IPS-18c (cell line): Measurements from ENCODE around the gene HERC6.
"Not testable (repeated sequence)": the region's sequence is repeated elsewhere in the genome, so short reads cannot be mapped to it uniquely, and the experiment has no call there.

Source experiments
- H3K4me3 ChIP-seq: 2 replicates; pipeline ENCODE4 v1.7.0; 2013; ENCODE audit warnings: low read depth, mild to moderate bottlenecking, low read length, moderate library complexity; ENCODE audit not compliant: insufficient read depth
- H3K9me3 ChIP-seq: one replicate; pipeline ENCODE4 v1.6.1; 2013; ENCODE audit warnings: mild to moderate bottlenecking, low read length, moderate library complexity; ENCODE audit not compliant: control insufficient read depth, insufficient read depth

The HERC6 gene

DNA sequence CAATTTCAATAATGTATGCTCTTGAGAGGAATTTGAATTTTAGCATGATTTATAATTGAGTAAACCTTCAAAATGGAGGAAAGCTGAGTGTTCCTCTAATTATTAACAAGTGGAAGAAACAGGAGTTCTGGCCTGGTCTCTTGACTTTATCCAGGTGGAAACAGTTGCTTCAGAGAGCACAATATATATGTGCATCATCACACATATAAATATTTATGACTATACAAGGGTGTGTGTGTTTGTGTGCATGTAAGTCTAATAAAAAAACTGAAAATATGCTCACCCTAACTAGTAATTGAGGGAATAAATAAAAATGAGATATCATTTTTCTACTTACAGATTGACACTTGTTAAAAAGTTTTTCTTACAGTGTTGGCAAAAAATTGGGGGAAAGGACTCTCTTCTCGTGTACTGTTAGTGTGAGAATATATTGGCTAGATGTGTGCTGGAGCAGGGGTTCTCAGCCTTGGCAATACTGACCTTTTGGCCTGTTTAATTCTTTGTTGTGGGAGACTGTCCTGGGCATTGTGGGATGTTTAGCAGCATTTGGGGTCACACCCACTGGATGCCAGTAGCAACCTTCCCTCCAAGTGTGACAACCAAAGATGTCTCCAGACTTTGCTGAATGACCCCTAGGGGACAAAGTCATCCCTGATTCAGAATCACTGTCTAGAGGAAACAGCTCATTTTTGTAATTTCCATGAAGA, 57.5 kb downstream of the HERC6 start:
- H3K4me3 ChIP-seq: no peak overlapping the region

DNA sequence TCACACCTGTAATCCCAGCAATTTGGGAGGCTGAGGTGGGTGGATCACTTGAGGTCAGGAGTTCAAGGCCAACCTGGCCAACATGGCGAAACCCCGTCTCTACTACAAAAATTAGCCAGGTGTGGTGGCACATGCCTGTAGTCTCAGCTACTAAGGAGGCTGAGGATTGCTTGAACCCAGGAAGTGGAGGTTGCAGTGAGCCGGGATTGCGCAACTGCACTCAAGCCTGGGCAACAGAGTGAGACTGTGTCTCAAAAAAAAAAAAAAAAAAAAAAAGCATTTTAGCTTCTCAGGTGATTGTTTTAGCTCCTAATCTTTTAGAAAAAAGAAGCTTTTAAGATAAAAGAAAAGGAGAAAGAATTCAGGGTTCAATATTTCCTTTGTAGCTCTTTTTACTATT, 59.2 kb downstream of the HERC6 start:
- H3K4me3 ChIP-seq, H3K9me3 ChIP-seq: not testable (repeated sequence)

More for the DNA sequence above, 57.5 kb downstream of the HERC6 start:
- H3K9me3 ChIP-seq: no peaks in the 10 kb centered on the region

DNA sequence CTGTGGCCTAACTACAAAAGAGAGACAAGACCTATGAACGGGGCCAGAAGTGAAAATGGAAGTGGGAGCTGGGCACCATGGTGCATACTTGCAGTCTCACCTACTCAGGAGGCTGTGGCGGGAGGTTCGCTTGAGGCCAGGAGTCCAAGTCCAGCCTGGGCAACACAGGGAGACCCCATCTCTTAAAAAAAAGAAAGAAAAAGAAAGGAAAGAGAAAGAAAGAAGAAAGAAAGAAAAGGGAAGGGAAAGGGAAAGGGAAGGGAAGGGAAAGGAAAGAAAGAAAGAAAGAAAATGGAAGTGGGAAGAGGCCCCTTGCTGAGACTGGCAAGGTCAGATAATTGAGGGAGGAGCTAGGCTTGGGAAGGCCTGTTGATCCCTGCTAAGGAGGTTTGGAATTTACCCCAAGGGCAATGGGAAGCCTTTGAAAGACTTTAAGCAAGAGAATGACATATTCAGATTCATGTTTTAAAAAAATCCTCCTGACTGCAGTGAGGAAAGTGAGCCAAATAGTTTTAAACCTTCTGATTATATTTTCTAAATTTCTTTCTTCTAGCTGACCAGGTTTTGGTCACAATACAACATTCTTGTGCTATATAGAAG, 60.6 kb downstream of the HERC6 start:
- Histone ChIP-seq H3K4me3 (no peak overlapping the region), H3K9me3 (no peaks in the 10 kb centered on the region)

DNA sequence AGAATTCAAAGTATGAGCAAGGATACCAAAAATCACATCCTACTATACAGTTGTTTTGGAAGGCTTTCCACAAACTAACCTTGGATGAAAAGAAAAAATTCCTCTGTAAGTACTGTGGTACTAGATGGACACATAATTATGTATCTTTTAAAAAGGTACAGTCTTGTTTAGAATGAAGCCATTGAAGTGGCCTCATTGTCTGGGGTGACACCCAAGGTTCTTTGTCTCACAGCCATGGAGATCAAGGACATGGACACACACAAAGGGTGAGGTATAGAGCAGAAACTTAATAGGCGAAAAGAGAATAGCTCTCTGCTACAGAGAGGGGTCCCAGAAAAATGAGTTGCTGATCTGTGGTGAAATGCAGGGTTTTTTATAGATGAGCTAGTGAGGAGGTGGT, 61.5 kb downstream of the HERC6 start:
- H3K4me3 ChIP-seq: no peak overlapping the region
- H3K9me3 ChIP-seq: no peaks in the 10 kb centered on the region

DNA sequence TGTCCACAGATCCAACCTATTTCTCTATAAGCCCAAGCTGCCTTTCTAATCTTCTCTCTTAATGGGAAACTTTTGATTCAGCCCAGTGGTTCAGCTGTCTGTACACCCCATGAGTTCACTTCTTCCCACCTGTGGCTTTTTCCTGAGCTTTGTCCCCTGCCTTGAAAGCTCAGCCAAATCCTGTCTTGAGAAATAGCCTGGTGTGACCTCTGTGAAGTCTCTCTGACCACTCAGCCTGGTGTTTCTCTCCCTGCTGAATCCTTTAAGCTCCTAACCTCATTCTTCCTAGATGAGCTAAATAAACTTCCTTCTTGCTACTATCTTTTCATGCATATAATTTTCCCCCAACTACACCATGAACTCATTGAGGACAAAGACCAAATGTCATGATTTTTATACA, 63.0 kb downstream of the HERC6 start:
- no peak overlapping the region for H3K4me3 ChIP-seq
- no peaks in the 10 kb centered on the region for H3K9me3 ChIP-seq

DNA sequence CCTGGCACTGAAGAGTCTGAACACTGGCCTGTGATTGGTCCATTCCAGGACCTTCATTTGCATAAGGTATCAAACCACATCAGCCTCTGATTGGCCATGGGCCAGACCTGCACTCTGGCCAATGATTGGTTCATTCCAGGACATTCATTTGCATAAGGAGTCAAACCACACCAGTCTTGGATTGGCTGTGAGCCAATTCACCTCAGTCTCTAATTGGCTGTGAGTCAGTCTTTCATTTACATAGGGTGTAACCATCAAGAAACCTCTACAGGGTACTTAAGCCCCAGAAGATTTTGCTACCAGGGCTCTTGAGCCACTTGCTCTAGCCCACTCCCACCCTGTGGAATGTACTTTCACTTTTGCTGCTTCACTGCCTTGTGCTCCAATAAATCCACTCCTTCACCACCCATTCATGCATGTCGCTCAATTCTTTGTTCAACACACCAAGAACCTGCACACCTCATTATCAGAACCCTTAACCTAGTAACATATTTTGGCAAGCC, 64.1 kb downstream of the HERC6 start:
- Histone ChIP-seq H3K9me3 (no peaks in the 10 kb centered on the region), H3K4me3 (no peak overlapping the region)

DNA sequence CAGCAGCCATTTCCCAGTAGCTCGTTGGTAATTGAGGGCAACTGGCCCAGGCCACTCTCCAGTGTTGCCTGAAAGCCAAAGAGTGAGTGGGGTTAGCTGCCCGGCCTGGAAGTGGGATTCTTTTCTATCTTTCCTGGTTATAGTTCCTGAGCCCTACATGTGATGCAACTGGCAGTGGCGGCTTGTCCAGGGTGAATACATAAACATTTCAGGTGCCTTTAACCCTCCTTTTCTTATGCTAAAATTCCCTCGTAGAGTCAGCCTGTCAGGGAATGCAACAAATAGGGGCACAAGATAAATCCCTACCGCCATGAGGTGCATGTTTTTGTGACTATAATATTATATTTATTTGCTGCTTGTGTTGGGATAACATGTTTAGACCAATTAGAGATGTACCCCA, 64.8 kb downstream of the HERC6 start:
- Histone ChIP-seq H3K4me3 (no peak overlapping the region), H3K9me3 (no peaks in the 10 kb centered on the region)

DNA sequence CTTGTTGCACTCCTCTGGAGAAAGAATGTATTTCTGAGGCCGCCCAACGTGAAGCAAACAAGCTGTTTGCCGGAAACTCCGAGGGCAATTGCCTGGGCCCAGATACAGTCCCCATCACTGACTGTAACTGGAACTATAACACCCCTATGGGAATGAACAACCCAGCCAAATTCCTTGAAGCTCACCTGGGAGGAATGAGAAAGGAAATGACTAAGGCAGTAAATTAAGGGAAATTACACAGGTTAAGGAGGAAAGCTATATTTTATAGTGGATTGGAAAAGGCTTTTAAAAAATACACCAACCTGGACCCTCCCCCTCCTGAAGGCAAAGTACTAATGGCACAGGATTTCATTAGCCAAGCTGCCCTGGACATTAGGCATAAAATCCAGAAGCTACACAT, 66.6 kb downstream of the HERC6 start:
- H3K4me3 ChIP-seq: no peak overlapping the region
- no peaks in the 10 kb centered on the region for H3K9me3 ChIP-seq

DNA sequence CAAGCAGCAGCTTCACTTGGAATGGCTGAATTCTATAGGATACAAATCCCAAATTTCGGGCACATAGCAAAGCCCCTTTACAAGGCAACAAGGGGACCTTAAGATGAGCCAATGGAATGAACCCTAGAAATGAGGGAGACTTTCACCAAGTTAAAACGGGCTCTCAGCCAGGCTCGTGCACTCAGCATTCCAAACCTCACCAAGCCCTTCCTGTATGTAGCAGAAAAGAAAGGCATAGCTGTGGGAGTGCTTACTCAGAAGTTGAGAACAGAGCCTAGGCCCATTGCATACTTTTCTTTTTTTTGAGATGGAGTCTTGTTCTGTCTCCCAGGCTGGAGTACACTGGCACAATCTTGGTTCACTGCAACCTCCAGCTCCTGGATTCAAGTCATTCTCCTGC, 67.5 kb downstream of the HERC6 start:
- no peaks in the 10 kb centered on the region for H3K9me3 ChIP-seq
- no peak overlapping the region for H3K4me3 ChIP-seq

DNA sequence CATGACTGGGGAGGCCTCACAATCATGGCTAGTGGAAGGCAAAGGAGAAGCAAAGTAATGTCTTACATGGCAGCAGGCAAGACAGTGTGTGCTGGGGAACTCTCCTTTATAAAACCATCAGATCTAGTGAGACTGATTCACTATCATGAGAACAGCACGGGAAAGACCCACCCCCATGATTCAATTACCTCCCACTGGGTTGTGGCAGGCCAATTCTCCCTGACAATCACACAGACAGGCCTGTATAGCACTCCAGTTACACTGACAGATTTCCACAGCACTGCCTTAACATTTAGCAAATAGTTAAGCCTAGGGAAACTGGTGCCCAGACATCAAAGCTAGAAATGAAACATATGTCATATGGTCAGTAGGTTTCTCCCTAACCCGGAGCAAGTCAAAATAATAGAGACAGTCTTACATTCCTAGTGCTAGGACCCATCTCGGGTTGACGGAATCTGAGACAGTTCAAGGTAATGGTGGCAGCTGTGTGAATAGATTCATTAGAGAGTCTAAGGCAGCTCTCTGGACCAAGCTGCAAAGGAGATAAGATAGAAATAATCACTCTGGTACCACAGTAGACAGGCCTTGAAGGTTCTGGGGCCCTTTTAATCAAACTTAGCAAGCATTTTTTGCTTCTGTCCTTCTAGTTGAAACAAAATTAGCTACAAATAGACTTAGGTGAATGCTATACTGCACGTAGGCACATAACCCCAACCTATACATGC, 68.9 kb downstream of the HERC6 start:
- Histone ChIP-seq H3K4me3 (no peak overlapping the region), H3K9me3 (no peaks in the 10 kb centered on the region)

DNA sequence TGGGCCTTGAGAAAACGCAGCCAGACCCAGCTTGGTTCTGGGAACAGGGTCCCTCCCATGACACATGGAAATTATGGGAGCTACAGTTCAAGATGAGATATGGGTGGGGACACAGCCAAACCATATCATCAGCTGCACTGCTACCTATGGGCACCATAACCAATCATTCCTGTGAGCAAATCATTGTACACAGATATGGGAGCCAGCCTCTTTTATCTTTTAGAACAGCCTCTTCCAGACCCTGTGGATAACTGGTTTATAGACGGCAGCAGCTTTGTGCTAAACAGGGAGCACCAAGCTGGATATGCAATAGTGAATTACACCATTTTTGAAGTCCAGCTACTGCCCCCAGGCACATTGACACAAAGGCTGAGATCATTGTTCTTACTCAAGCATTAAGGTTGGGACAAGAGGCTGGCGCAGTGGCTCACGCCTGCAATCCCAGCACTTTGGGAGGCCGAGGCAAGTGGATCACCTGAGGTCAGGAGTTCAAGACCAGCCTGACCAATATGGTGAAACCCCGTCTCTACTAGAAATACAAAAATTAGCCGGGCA, 69.6 kb downstream of the HERC6 start:
- H3K4me3 ChIP-seq, H3K9me3 ChIP-seq: not testable (repeated sequence)

DNA sequence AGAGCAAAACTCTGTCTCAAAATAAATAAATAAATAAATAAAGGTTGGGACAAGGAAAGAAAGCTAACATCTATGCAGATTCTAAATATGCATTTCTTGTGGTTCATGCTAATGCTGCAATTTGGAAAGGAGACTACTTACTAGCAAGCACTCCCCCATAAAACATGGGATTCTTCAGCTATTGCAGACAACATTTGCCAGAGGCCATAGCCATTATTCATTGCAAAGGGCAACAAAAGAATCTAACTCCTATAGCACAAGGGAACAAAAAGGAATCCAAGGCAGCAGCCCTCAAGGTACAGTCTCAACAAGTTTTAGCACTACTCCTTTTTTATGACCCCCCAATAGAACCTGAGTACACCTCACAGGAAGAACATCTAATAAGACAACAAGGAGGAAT, 70.2 kb downstream of the HERC6 start:
- Histone ChIP-seq H3K4me3 (no peak overlapping the region), H3K9me3 (no peaks in the 10 kb centered on the region)

DNA sequence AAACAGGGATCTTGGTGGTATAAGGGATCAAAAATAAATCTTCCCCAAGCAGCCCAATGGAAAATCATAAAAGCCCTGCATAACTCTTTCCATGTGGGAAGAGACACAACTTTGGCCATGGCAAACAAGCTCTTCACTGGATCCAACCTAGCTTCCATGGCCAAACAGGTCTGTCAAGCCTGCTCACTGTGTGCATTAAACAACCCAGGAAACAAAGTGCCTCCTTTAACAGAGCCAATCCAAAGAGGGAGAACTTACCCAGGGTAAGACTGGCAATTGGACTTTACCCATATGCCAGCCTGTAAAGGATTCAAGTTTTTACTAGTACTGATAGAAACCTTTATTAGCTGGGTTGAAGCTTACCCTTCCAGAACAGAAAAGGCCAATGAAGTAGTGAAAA, 70.6 kb downstream of the HERC6 start:
- Histone ChIP-seq H3K4me3 (no peak overlapping the region), H3K9me3 (no peaks in the 10 kb centered on the region)

DNA sequence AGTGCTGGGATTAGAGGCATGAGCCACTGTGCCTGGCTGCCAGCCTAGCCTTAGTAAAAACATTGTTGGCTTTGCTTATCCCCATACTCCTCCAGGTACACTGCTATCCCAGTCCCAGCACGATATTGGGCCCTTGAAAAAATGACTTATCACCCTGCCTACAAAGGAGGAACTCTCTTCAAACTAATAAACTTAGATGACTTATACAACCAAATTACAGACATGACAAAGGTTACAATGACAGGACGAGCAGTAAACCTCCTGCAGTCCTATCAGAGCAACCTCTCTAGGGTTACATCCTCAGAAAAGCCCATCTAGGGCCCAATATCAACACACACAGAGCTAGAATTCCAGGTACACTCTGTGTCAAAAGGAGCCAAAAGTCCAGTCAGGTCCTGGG, 72.6 kb downstream of the HERC6 start:
- H3K4me3 ChIP-seq: no peak overlapping the region
- H3K9me3 ChIP-seq: no peaks in the 10 kb centered on the region

DNA sequence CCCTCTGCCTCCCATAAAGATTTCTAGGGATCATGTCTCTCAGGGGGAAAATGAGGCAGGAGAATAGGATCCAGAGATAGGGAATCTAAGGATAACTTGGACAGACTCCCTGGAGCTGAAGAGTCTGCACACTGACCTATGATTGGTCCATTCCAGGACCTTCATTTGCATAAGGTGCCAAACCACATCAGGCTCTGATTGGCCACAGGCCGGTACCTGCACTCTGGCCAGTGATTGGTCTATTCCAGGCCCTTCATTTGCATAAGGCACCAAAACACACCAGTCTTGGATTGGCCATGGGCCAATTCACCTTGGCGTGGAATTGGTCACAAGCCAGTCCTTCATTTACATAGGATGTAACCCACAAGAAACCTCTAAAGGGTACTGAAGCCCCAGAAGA, 74.3 kb downstream of the HERC6 start:
- no peaks in the 10 kb centered on the region for H3K9me3 ChIP-seq
- no peak overlapping the region for H3K4me3 ChIP-seq

DNA sequence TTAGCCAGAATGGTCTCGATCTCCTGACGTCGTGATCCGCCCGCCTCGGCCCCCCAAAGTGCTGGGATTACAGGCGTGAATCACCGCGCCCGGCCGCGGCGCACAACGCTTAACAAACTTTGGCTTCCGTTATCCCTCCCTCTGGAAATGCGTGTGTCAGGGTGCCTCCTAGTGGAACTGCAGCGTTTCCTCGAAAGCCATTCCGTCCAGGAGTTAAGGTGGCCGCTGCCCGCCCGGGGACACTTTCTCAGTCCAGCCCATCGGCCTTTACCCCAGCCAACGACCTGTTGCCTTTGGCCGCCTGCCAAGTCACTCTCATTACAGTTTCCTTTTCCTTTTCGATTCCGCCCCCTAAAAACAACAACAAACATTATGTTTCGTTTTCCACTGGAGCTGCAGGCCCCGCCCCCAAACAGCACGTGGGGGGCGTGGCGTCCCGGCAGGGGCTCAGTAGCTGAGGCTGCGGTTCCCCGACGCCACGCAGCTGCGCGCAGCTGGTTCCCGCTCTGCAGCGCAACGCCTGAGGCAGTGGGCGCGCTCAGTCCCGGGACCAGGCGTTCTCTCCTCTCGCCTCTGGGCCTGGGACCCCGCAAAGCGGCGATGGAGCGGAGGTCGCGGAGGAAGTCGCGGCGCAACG, 78.1 kb downstream of the HERC6 start, which contains the start of gene HERC5:
TSS of gene HERC5 (plus strand) at position 450 of the 637 bp plus-strand sequence. CDS start at position 601, 151 bp downstream.
- Histone ChIP-seq H3K4me3 (peak within 1 kb of the TSS; percentile 70), H3K9me3 (no peaks in the 10 kb centered on the region)

DNA sequence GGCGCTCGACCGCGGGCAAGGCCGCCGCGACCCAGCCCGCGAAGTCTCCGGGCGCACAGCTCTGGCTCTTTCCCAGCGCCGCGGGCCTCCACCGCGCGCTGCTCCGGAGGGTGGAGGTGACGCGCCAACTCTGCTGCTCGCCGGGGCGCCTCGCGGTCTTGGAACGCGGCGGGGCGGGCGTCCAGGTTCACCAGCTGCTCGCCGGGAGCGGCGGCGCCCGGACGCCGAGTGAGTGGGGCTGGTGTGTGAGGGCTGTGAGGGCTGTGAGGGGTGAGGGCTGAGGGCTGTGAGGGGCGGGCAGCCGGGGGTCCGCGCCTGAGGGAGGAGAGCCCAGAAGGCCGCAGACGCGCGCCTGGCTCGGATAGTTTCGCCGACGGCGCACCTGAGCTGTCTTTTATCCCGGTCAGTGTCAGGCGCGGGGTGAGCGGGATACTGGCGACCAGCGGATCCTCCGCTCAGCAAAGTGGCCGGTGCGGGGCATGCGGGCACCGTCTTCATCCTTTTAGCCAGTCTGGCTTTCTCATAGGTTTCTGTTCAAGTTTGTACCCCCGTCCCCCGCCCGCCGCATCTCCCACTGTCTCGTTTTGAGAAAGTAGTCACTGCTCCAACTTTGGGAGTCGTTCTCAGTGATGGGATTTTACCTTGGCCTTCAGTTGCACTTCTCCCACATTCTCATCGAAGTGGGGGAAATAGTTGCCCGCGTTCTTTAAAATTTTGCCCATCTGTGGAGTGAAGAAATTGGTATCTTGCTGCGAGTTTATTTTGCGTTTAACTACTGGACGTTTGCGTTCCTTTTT, 78.9 kb downstream of the HERC6 start:
- H3K4me3 ChIP-seq: peak overlapping the region; percentile 70
- no peaks in the 10 kb centered on the region for H3K9me3 ChIP-seq
